HEK293 (cell line): ENCODE data around the gene MIS12.
A peak's percentile ranks its signal among the peaks of the same experiment; 100 is the strongest.

Experiments
- CTCF ChIA-PET: fragments of 350-600 bp; formaldehyde crosslinking; extraction: SDS; loops from one replicate; lab custom pipeline; 2021; ENCODE audit warnings: antibody characterized with exemption; lab: Yijun Ruan, JAX
- POLR2A ChIA-PET: fragments of 300-600 bp; formaldehyde crosslinking; extraction: SDS; loops from one replicate; lab custom pipeline; 2020; ENCODE audit warnings: antibody characterized with exemption, inconsistent platforms; lab: Yijun Ruan, JAX
- H3K27ac ChIP-seq: fragments of 200-500 bp; sonication (Bioruptor generic); 2 replicates; pipeline ENCODE4 v1.5.1; 2014; ENCODE audit warnings: low read depth, low read length, control low read depth, inconsistent platforms; ENCODE audit errors: extremely low read depth
- H3K36me3 ChIP-seq, 2 experiments: fragments of 200-500 bp in 1 of 2; sonication (Bioruptor generic) in 1 of 2; 1 replicate in 1 of 2; 2 replicates in 1 of 2; pipeline ENCODE4 v1.5.1; 2014 to 2017; ENCODE audit warnings: inconsistent platforms in 2 of 2, low read length in 2 of 2; ENCODE audit not compliant: control insufficient read depth in 2 of 2, insufficient read depth in 1 of 2
- H3K4me1 ChIP-seq: fragments of 200-500 bp; sonication (Bioruptor generic); 2 replicates; pipeline ENCODE4 v1.5.1; 2014; ENCODE audit warnings: mild to moderate bottlenecking, low read length, inconsistent platforms; ENCODE audit not compliant: control insufficient read depth, insufficient read depth
- H3K4me3 ChIP-seq: 2 replicates; pipeline ENCODE4 v1.5.1; 2011; ENCODE audit warnings: low read depth, mild to moderate bottlenecking, control low read depth, low read length, moderate library complexity
- H3K9me3 ChIP-seq: fragments of 200-500 bp; sonication (Bioruptor generic); 2 replicates; pipeline ENCODE4 v1.5.1; 2014; ENCODE audit warnings: low read depth, low read length, inconsistent platforms; ENCODE audit not compliant: control insufficient read depth, insufficient read depth
- KLF10 ChIP-seq: fragments of 450-650 bp; IDR thresholded peaks from 2 replicates; pipeline ENCODE4 v1.5.1; 2018; ENCODE audit warnings: missing biosample characterization, mild to moderate bottlenecking, missing genetic modification characterization
- OVOL3 ChIP-seq: fragments of 450-650 bp; formaldehyde crosslinking; IDR thresholded peaks from 2 replicates; pipeline ENCODE4 v1.5.1; 2016; ENCODE audit warnings: missing biosample characterization, missing genetic modification characterization
- YY1 ChIP-seq: fragments of 450-650 bp; formaldehyde crosslinking; IDR thresholded peaks from 2 replicates; pipeline ENCODE4 v1.5.1; 2018; ENCODE audit warnings: missing biosample characterization, missing genetic modification characterization
- ZEB2 ChIP-seq: fragments of 450-650 bp; formaldehyde crosslinking; IDR thresholded peaks from 2 replicates; pipeline ENCODE4 v1.5.1; 2016; ENCODE audit warnings: missing biosample characterization, missing genetic modification characterization
- ZFP37 ChIP-seq: fragments of 450-650 bp; formaldehyde crosslinking; IDR thresholded peaks from 2 replicates; pipeline ENCODE4 v1.5.1; 2016; ENCODE audit warnings: missing biosample characterization, missing genetic modification characterization
- ZNF121 ChIP-seq: fragments of 450-650 bp; formaldehyde crosslinking; IDR thresholded peaks from 2 replicates; pipeline ENCODE4 v1.5.1; 2016; ENCODE audit warnings: missing biosample characterization, missing genetic modification characterization
- ZNF184 ChIP-seq: fragments of 450-650 bp; IDR thresholded peaks from 2 replicates; pipeline ENCODE4 v1.5.1; 2018; ENCODE audit warnings: missing biosample characterization, mild to moderate bottlenecking, missing genetic modification characterization
- ZNF19 ChIP-seq: fragments of 450-650 bp; formaldehyde crosslinking; IDR thresholded peaks from 2 replicates; pipeline ENCODE4; 2016; ENCODE audit warnings: missing biosample characterization, missing genetic modification characterization, low read depth
- ZNF23 ChIP-seq: fragments of 450-650 bp; formaldehyde crosslinking; IDR thresholded peaks from 2 replicates; pipeline ENCODE4 v1.5.1; 2016; ENCODE audit warnings: missing biosample characterization, missing genetic modification characterization, borderline replicate concordance
- ZNF266 ChIP-seq: fragments of 450-650 bp; formaldehyde crosslinking; IDR thresholded peaks from 2 replicates; pipeline ENCODE4 v1.5.1; 2016; ENCODE audit warnings: missing biosample characterization, missing genetic modification characterization, low read depth
- ZNF292 ChIP-seq: fragments of 450-650 bp; formaldehyde crosslinking; IDR thresholded peaks from 2 replicates; pipeline ENCODE4 v1.5.1; 2016; ENCODE audit warnings: low read depth, missing biosample characterization, missing genetic modification characterization, borderline replicate concordance
- ZNF501 ChIP-seq: fragments of 450-650 bp; formaldehyde crosslinking; IDR thresholded peaks from 2 replicates; pipeline ENCODE4 v1.5.1; 2016; ENCODE audit warnings: missing biosample characterization, missing genetic modification characterization
- ZNF521 ChIP-seq: fragments of 450-650 bp; formaldehyde crosslinking; IDR thresholded peaks from 2 replicates; pipeline ENCODE4 v1.5.1; 2017; ENCODE audit warnings: missing biosample characterization, mild to moderate bottlenecking, missing genetic modification characterization
- ZNF555 ChIP-seq: fragments of 450-650 bp; formaldehyde crosslinking; conservative IDR thresholded peaks from 2 replicates; pipeline ENCODE4 v1.5.1; 2017; ENCODE audit warnings: missing biosample characterization, mild to moderate bottlenecking, missing genetic modification characterization, inconsistent platforms
- ZNF623 ChIP-seq: fragments of 450-650 bp; formaldehyde crosslinking; IDR thresholded peaks from 2 replicates; pipeline ENCODE4 v1.5.1; 2016; ENCODE audit warnings: missing biosample characterization, missing genetic modification characterization
- ZNF664 ChIP-seq: fragments of 450-650 bp; formaldehyde crosslinking; IDR thresholded peaks from 2 replicates; pipeline ENCODE4 v1.5.1; 2016; ENCODE audit warnings: missing biosample characterization, missing genetic modification characterization
- TF ChIP-seq, protein P1 (sequence below): fragments of 450-650 bp; formaldehyde crosslinking; IDR thresholded peaks from 2 replicates; pipeline ENCODE4 v1.5.1; 2016; ENCODE audit warnings: missing biosample characterization, missing genetic modification characterization
- TF ChIP-seq, protein P2 (sequence below): fragments of 450-650 bp; formaldehyde crosslinking; IDR thresholded peaks from 2 replicates; pipeline ENCODE4 v1.5.1; 2016; ENCODE audit warnings: missing biosample characterization, missing genetic modification characterization
- TF ChIP-seq, protein P3 (sequence below): fragments of 450-650 bp; formaldehyde crosslinking; IDR thresholded peaks from 2 replicates; pipeline ENCODE4 v1.5.1; 2017; ENCODE audit warnings: missing biosample characterization, missing genetic modification characterization
- TF ChIP-seq, protein P4 (sequence below): fragments of 450-650 bp; formaldehyde crosslinking; IDR thresholded peaks from 2 replicates; pipeline ENCODE4 v1.5.1; 2016; ENCODE audit warnings: missing biosample characterization, missing genetic modification characterization
- TF ChIP-seq, protein P5 (sequence below): fragments of 450-650 bp; formaldehyde crosslinking; IDR thresholded peaks from 2 replicates; pipeline ENCODE4 v1.5.1; 2017; ENCODE audit warnings: missing biosample characterization, missing genetic modification characterization

The MIS12 gene

DNA sequence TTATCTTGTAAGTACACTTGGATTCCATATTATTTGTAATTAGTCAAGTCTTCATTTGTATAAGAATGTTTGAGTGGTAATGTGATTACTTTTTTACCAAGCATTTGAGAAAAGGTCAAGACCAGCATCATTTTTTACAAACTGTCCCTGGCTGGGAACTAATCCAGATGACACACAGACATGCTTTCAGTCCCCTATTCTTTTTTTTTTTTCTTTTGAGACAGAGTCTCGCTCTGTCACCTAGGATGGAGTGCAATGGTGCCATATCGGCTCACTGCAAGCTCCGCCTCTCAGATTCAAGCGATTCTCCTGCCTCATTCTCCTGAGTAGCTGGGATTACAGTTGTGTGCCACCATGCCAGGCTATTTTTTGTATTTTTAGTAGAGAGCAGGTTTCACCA lies 4.9 kb upstream of the MIS12 start:
- Histone ChIP-seq H3K27ac (no peak overlapping the region), H3K4me3 (no peak overlapping the region), H3K4me1 (no peaks in the 10 kb centered on the region), H3K9me3 (no peaks in the 10 kb centered on the region; the same call in 1 of the 2 replicates), H3K36me3 (peaks cover 73 to 85% of the 10 kb centered on the region in 2 experiments)
- ChIA-PET CTCF (interaction anchor here (0.7 kb wide), 1 partner anchor 1147 kb away, joined by 4 read pairs; no protein-coding TSS in a partner anchor), POLR2A (interaction anchor here (0.7 to 1.6 kb wide), 2 partner anchors 11 to 218 kb away, joined by 3 to 4 read pairs; no protein-coding TSS in a partner anchor)
- TF ChIP-seq ZNF266 (no peak), ZNF23 (tag by site-specific recombination) (no peak), ZNF521 (tag by site-specific recombination) (no peak), ZEB2 (no peak), ZNF19 (tag by site-specific recombination) (no peak), OVOL3 (tag by site-specific recombination) (no peak), ZNF292 (tag by site-specific recombination) (no peak), ZNF664 (tag by site-specific recombination) (no peak)
- TF ChIP-seq, protein P1, sequence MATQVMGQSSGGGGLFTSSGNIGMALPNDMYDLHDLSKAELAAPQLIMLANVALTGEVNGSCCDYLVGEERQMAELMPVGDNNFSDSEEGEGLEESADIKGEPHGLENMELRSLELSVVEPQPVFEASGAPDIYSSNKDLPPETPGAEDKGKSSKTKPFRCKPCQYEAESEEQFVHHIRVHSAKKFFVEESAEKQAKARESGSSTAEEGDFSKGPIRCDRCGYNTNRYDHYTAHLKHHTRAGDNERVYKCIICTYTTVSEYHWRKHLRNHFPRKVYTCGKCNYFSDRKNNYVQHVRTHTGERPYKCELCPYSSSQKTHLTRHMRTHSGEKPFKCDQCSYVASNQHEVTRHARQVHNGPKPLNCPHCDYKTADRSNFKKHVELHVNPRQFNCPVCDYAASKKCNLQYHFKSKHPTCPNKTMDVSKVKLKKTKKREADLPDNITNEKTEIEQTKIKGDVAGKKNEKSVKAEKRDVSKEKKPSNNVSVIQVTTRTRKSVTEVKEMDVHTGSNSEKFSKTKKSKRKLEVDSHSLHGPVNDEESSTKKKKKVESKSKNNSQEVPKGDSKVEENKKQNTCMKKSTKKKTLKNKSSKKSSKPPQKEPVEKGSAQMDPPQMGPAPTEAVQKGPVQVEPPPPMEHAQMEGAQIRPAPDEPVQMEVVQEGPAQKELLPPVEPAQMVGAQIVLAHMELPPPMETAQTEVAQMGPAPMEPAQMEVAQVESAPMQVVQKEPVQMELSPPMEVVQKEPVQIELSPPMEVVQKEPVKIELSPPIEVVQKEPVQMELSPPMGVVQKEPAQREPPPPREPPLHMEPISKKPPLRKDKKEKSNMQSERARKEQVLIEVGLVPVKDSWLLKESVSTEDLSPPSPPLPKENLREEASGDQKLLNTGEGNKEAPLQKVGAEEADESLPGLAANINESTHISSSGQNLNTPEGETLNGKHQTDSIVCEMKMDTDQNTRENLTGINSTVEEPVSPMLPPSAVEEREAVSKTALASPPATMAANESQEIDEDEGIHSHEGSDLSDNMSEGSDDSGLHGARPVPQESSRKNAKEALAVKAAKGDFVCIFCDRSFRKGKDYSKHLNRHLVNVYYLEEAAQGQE (tag by site-specific recombination): no peak
- TF ChIP-seq, protein P2, sequence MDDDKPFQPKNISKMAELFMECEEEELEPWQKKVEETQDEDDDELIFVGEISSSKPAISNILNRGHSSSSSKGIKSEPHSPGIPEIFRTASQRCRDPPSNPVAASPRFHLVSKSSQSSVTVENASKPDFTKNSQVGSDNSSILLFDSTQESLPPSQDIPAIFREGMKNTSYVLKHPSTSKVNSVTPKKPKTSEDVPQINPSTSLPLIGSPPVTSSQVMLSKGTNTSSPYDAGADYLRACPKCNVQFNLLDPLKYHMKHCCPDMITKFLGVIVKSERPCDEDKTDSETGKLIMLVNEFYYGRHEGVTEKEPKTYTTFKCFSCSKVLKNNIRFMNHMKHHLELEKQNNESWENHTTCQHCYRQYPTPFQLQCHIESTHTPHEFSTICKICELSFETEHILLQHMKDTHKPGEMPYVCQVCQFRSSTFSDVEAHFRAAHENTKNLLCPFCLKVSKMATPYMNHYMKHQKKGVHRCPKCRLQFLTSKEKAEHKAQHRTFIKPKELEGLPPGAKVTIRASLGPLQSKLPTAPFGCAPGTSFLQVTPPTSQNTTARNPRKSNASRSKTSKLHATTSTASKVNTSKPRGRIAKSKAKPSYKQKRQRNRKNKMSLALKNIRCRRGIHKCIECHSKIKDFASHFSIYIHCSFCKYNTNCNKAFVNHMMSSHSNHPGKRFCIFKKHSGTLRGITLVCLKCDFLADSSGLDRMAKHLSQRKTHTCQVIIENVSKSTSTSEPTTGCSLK (tag by site-specific recombination): no peak
- TF ChIP-seq, protein P3, sequence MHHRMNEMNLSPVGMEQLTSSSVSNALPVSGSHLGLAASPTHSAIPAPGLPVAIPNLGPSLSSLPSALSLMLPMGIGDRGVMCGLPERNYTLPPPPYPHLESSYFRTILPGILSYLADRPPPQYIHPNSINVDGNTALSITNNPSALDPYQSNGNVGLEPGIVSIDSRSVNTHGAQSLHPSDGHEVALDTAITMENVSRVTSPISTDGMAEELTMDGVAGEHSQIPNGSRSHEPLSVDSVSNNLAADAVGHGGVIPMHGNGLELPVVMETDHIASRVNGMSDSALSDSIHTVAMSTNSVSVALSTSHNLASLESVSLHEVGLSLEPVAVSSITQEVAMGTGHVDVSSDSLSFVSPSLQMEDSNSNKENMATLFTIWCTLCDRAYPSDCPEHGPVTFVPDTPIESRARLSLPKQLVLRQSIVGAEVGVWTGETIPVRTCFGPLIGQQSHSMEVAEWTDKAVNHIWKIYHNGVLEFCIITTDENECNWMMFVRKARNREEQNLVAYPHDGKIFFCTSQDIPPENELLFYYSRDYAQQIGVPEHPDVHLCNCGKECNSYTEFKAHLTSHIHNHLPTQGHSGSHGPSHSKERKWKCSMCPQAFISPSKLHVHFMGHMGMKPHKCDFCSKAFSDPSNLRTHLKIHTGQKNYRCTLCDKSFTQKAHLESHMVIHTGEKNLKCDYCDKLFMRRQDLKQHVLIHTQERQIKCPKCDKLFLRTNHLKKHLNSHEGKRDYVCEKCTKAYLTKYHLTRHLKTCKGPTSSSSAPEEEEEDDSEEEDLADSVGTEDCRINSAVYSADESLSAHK: no peak
- TF ChIP-seq, protein P4, sequence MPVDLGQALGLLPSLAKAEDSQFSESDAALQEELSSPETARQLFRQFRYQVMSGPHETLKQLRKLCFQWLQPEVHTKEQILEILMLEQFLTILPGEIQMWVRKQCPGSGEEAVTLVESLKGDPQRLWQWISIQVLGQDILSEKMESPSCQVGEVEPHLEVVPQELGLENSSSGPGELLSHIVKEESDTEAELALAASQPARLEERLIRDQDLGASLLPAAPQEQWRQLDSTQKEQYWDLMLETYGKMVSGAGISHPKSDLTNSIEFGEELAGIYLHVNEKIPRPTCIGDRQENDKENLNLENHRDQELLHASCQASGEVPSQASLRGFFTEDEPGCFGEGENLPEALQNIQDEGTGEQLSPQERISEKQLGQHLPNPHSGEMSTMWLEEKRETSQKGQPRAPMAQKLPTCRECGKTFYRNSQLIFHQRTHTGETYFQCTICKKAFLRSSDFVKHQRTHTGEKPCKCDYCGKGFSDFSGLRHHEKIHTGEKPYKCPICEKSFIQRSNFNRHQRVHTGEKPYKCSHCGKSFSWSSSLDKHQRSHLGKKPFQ: no peak

DNA sequence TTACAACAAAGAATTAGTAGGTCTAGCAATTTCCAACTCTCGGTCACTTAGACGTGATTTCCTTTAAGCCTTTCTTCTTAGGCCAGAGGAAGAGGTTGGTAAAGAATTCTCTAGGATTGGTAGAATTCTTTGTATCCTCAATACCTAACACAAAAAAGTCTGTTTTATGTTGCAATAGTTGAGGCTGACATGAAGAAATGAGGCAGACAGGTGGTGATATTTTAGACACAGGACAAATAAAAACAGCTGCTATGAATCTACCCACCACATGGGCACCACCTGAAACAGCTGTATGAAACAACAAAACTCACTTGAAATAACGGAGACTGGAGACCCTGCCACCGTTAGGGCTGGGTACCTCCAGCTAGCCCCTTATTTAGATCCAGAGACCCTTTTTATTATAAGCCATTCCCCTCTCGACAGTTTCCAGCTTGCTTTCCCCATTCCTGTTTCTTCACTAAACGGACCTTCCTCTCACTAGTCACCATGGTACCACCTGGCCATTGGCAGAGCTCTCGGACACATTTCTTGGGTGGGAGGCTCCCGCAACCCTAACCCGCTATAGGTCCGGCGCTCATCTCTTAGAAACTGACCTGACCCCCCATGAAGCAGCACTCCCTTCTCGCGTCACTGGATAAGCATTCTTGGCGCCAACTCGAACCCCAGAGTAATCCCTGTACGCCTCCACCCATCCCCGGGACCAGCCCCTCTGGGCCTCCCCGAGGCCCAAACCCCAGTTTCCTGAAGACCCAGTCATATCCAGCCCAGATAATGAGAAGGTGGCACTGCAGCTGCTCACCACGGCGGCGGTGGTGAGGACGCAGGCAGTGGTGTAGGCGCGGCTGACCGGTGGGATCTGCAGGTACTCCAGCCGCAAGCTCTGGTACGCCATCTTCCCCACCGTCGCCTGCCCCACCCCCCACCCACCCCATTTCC lies 828 bp upstream of the MIS12 start, which contains the start of gene DERL2:
Gene DERL2 (minus strand): TSS at position 909 of the 936 bp plus-strand sequence. CDS start 17 bp downstream, at position 892.
- Histone ChIP-seq H3K4me1 (no peaks in the 10 kb centered on the region), H3K36me3 (peaks cover 66 to 78% of the 10 kb centered on the region in 2 experiments), H3K4me3 (peak within 1 kb of the TSS; percentile 96), H3K9me3 (no peaks in the 10 kb centered on the region), H3K27ac (peak within 1 kb of the TSS; percentile 100)
- CTCF ChIA-PET: interaction anchor here (0.5 to 2.5 kb wide), 6 partner anchors 14 to 628 kb away, joined by 3 to 9 read pairs (median 4); partner anchors contain the start of gene C1QBP
- POLR2A ChIA-PET: interaction anchor here (0.5 to 4.9 kb wide), 29 partner anchors 8 to 1540 kb away, joined by 3 to 111 read pairs (median 4); partner anchors contain the start of genes DHX33, NLRP1, NUP88 and RPAIN
- no peak for TF ChIP-seq ZNF555 (tag by site-specific recombination)
- no peak for TF ChIP-seq ZNF121
- peak; percentile 80 for TF ChIP-seq YY1
- no peak for TF ChIP-seq ZNF623 (tag by site-specific recombination)
- 0 out of 2 replicates have a peak, but pooled peaks have one; percentile 30 for TF ChIP-seq ZNF184 (tag by site-specific recombination)
- peak; percentile 24; the same call in 1 of the 2 replicates for TF ChIP-seq ZNF501 (tag by site-specific recombination)
- TF ChIP-seq, protein P5, sequence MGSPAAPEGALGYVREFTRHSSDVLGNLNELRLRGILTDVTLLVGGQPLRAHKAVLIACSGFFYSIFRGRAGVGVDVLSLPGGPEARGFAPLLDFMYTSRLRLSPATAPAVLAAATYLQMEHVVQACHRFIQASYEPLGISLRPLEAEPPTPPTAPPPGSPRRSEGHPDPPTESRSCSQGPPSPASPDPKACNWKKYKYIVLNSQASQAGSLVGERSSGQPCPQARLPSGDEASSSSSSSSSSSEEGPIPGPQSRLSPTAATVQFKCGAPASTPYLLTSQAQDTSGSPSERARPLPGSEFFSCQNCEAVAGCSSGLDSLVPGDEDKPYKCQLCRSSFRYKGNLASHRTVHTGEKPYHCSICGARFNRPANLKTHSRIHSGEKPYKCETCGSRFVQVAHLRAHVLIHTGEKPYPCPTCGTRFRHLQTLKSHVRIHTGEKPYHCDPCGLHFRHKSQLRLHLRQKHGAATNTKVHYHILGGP: no peak
- peak; percentile 60; the same call in 1 of the 2 replicates for TF ChIP-seq ZFP37 (tag by site-specific recombination)
- TF ChIP-seq KLF10 (tag by site-specific recombination): peak; percentile 80
